ENCODE results near the gene EMX2.
A peak's percentile ranks its signal among the peaks of the same experiment; 100 is the strongest.
"Not testable (repeated sequence)": the region's sequence is repeated elsewhere in the genome, so short reads cannot be mapped to it uniquely, and the experiment has no call there.

EMX2 gene

GRCh38 chr10:117542706-117543224 lies at the start of gene EMX2:
Gene EMX2 (plus strand): TSS chr10:117542746. CDS start chr10:117543268, 522 bp downstream.
- DNase-seq (ENCODE audit: low spot score) = no peak

- DNase-seq (ENCODE audit: low spot score) = no peak
These were observed 46.5 kb upstream of the EMX2 start for GRCh38 chr10:117496031-117496430.

- peak; percentile 58 for DNase-seq (ENCODE audit: low spot score)
These were observed 45.9 kb upstream of the EMX2 start for GRCh38 chr10:117496616-117497028.

GRCh38 chr10:117497736-117498135 lies 44.8 kb upstream of the EMX2 start:
- no peak for DNase-seq (ENCODE audit: low spot score)

GRCh38 chr10:117499248-117500105 lies 43.1 kb upstream of the EMX2 start:
- no peak for DNase-seq (ENCODE audit: low spot score)

- DNase-seq (ENCODE audit: low spot score) = no peak
These were observed 42.1 kb upstream of the EMX2 start for GRCh38 chr10:117500456-117500855.

GRCh38 chr10:117501460-117502035 lies 41.0 kb upstream of the EMX2 start:
- DNase-seq (ENCODE audit: low spot score) = no peak

- no peak for DNase-seq (ENCODE audit: low spot score)
These were observed 39.9 kb upstream of the EMX2 start for GRCh38 chr10:117502421-117503243.

- DNase-seq (ENCODE audit: low spot score) = no peak
These were observed 39.0 kb upstream of the EMX2 start for GRCh38 chr10:117503244-117504205.

- DNase-seq (ENCODE audit: low spot score) = no peak
These were observed 38.0 kb upstream of the EMX2 start for GRCh38 chr10:117504562-117504961.

GRCh38 chr10:117507081-117507480 lies 35.5 kb upstream of the EMX2 start:
- DNase-seq (ENCODE audit: low spot score) = not testable (repeated sequence)

GRCh38 chr10:117509573-117509972 lies 33.0 kb upstream of the EMX2 start:
- DNase-seq (ENCODE audit: low spot score) = no peak

GRCh38 chr10:117511601-117512390 lies 30.8 kb upstream of the EMX2 start:
- DNase-seq (ENCODE audit: low spot score) = no peak

- DNase-seq (ENCODE audit: low spot score) = no peak
These were observed 27.6 kb upstream of the EMX2 start for GRCh38 chr10:117514971-117515370.

GRCh38 chr10:117516681-117517080 lies 25.9 kb upstream of the EMX2 start:
- no peak for DNase-seq (ENCODE audit: low spot score)

- no peak for DNase-seq (ENCODE audit: low spot score)
These were observed 24.3 kb upstream of the EMX2 start for GRCh38 chr10:117518246-117518645.

- DNase-seq (ENCODE audit: low spot score) = no peak
These were observed 23.3 kb upstream of the EMX2 start for GRCh38 chr10:117519286-117519685.

GRCh38 chr10:117519879-117520278 lies 22.7 kb upstream of the EMX2 start:
- DNase-seq (ENCODE audit: low spot score) = no peak

GRCh38 chr10:117530791-117531190 lies 11.8 kb upstream of the EMX2 start:
- DNase-seq (ENCODE audit: low spot score) = no peak

GRCh38 chr10:117531371-117532002 lies 11.1 kb upstream of the EMX2 start:
- no peak for DNase-seq (ENCODE audit: low spot score)

Data from CD4-positive, alpha-beta T cell treated with Interleukin-6 at 100 ng/mL for 8 hours (primary cell).